Panc1 (cell line): Measurements from ENCODE around the gene FBXW12.

Source experiments
- CTCF ChIP-seq: fragments of 450-650 bp; IDR thresholded peaks from 2 replicates; pipeline ENCODE4 v1.5.1; 2017; ENCODE audit warnings: mild to moderate bottlenecking
- POLR2AphosphoS5 ChIP-seq: IDR thresholded peaks from 2 replicates; pipeline ENCODE4 v1.6.1; 2012; ENCODE audit warnings: mild to moderate bottlenecking, low read depth, low read length, moderate library complexity

- TF ChIP-seq CTCF (no peak), POLR2AphosphoS5 (no peak)
These were observed 27.6 kb downstream of the FBXW12 start for GRCh38 chr3:48399387-48400172.
